HG03521 (cell line): ENCODE results near the gene SOX21.

Experiments
- ATAC-seq: cut with Tn5 transposase; IDR thresholded peaks from one replicate; pipeline ENCODE4 v1.9.1; 2021; ENCODE audit warnings: mild to moderate bottlenecking, moderate library complexity; ENCODE audit not compliant: unreplicated experiment

The SOX21 gene

DNA sequence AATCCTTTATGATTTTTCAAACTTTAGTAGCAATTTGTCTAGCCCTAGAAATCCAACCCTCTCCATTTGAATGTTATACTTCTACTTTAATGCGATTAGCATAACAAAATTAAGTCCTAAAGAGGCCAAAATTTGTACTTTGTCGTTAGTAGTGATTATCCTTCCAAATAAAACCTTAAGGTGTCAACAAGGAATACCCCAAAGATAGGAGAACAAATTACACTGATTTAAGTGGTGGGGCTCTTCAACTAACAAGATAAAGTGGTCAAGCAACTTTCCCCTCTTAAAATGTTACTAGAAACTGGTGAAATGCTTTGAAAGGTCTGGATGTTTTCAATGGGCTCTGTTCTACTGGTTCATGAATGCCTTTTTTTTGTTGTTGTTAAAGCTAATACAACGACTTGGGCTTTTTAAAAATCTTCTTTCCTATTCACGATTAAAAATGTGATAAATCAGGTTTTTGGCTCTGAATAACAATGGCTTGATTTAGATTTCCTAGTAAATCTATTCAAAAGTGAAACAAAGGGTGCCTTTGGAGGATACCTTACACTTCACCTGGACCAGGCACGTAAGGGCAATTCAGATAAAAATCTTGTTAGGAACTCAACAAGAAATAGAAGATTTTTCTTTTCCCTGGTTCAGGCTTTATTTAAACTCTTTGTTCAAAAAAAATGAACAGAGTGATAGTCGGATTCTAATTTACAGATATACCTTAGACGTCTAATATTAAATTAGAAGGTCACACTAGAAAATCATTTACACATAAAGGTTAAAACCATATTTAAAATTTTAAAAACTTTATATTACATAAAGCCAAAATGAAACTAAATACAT, 3.1 kb downstream of the SOX21 start:
- ATAC-seq, result no peak

DNA sequence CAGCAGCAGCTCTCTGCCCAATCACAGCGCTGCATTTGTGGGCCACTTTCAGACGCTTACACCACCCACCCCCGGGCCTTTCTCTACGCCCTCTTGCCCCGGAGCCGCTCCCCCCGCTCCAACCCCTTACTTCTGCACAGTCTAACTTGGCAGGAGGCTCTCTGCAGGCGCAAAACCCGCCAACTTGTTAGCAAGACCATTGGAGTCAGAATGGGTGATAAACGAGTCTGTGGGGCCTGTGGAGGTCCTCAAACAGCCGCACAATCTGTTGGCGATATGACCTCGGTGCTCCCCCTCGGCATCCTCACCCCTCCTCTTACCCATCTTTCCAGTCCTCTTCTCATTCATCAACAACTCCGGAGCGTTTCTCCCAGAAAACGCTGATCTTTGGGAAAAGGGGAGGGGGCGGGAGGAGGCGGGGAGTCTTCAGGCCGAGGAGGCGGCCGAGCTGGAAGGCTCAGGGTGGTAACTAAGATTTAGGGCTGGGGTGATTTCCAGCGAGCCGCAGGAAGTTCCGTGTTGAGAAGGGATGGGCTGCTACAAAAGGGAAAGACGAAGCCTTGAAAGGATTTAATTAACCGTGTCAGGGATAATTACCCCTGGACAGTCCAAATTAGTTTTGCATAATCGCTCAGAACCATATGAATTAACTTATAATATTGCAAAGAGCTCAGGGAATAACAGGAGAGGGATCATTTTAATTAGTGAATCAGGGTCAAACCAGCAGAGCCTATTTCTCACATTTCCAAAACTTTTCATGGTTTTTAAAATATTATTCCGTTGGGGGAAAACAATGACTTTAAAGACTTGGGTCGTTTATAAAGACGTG, 4.1 kb downstream of the SOX21 start:
- no peak for ATAC-seq

DNA sequence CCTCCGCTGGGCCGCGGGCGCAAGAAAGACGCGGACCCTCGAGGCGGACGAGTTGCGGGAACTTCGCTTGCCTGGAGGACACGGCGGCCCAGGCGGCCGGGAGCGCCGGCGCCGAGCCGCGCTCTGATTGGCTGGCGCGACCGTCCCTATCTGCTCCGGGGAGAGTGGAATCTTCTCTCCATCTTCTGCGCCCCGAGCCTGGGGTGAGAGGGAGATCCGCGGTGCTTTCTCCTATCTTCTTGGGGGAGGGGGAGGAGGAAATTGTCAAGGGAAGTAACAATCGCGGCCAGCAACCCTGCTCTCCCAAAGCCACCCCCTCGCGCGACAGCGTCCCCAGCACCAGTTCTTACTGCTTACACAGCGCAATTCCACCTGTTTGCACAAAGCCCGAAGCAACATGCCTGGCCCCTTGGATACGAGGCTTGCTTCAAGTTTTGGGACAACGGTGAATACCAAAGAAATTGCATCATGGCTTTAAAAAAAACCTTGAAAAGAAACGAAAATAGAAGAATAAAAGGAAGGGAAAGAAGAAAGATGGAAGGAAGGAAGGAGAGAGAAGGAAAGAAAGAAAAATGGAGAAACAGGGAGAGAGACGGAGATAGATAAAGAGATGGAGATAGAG, 4.8 kb downstream of the SOX21 start:
- no peak for ATAC-seq

DNA sequence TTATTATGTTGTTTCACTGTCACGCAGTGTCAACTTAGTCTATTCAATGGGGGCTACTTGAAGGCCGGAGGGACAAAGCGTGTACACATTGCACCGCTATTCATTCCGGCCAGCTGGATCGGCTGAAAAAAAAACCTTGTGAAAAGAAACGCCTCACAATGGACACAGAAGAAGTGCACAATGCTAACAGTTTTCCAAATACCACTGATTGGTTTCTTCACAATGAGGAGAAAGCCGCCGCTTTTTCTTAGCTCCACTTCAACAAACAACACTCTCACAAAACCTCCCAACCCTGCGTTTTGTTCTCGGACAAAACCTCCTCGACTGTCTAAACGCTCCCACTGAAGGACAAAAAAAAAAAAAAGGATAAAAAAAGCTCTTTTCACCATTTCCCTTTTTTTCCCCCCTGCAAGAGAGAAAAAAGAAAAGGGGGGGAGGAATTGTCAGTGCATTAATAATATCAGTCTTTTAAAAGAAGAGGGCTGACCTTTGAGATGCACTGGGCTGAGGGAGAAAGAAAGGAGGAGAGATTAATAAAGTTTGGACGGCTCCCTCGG, 5.4 kb downstream of the SOX21 start:
- no peak for ATAC-seq

DNA sequence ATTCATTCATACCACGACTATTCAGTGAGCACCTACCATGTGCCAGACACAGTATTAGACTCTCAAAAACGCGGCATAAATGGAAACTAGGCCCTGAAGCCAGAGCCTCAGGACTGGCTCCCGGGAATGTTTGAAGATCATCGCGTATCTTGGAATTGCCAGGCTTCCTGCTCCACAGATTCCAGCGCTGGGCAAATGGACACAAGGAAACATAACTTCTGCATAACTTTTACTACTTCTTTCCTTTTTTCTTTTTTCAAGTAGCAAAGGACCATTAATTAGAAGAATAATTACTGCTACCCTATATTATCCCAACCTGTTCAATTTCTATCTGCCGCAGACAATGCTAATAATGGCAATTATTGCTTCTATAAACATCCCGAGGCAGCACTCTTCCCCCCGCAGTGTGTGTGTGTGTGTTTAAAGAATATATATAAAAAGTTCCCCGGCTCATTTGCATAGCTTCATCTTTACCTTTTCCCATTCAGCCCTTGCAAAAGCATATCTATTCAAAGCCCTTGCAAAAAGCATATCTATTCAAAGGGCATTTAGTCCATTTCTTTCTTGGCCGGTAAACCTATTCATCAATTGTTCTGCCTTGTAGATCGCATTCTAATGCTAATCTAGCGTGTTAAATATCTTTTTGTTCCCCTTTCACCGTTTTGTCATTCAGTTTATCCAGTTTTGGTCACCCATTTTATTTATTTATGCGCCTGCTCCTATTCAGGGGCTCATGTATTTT, 6.1 kb downstream of the SOX21 start:
- ATAC-seq, result no peak

DNA sequence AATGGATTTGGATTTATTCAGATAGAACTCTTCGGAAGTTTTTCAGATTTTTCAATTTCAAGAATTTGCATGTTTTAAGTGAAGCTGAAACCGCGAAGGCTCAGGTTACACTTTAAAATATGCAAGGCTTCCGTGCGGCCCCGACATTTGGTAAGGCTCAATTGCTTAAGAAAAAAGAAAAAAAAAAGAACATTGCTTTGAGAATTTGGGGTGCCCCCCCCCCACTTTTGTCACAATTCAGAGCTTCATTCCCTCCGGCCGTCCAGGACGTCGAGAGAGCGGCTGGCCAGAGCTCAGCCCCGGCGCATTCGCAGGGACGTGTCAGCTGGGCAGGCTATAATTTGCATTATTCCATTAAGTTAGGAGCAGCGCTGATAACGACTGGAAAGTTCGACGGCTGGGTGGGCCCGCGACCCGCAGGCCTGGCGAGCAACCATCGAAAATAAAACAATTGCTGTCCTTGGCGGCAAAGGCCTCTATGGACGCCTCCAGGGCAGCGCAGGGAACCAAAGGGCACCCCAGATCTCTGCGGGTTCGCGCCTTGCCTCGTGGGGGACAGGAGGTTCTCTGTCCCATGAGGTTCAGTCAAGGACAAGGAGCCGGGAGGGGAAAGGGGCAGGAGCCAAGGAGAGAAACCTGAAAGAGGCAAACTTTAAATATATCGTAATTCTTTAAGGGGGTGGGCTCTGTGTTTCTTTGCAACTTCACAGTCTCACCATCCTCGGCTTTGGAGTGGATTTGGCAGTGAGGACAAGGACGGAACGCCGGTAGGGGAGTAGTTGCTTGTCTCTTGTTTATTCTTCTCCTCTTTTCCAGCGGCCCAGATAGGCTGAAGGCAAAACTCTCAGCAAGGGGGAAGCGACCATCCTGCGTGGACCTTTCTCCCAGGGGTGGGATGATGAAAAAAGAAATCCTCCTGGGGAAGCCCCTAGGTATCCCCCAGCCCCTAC, 7.0 kb downstream of the SOX21 start:
- ATAC-seq, result no peak

DNA sequence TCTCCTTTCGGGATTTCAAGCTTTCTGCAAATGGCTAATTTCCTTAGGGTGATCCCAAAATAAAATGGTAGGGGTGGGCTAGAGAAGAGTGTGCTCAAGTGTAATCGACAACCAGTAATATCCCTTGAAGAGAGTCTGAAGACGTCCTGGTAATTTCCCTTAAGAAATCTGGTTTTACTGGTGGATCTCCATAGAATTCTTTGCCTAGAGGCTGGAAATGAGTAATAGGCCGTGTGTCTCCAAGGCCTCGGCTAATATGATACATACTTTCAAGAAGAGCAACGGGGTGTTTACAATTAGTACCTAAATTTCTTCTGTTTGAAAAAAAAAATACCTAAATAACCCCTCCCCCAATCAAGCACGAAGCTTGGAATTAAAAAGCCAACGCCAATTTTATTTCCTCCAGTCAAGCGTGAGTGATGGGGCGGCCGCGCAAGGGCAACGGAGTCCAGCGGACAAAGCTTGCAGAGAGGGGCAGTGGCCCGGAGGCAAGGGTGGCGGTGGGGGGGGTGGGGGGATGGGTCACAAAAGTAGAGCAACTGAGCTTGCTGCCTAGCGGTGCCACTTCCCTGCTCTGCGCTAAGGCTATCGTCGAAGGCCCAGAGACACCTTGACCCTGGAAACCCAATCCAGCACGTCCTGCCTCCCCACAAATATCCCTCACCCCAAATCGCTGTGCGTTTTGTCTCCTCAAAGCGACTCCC, 7.8 kb downstream of the SOX21 start:
- ATAC-seq, result no peak

DNA sequence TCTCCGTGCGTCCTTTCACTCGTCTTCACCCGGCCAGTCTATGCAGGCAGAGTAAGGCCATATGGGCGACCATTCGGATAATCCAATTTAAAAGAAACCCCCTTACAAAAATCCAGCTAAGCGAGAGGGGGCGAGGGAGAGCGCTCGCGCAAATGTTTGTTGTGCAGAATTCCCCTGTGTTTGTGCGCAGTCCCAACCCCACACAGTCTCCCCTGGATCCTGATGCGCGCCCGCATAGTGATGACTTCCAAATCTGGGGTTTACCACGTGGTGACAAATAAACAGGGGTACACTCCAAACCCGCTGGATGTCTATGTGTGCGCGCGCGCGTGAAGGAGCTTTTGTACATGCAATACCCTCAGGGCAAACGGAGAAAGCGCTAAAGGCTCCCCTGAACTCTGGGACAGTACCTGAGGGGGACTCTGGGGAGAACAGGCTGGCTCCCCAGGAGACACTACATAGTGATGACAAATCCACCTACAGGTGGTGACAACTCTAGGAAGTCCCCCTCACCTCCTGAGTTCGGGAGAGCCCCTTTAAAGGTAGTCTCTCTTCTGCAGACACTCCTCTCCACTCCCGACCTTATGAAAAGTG, 8.5 kb downstream of the SOX21 start:
- ATAC-seq, result no peak

DNA sequence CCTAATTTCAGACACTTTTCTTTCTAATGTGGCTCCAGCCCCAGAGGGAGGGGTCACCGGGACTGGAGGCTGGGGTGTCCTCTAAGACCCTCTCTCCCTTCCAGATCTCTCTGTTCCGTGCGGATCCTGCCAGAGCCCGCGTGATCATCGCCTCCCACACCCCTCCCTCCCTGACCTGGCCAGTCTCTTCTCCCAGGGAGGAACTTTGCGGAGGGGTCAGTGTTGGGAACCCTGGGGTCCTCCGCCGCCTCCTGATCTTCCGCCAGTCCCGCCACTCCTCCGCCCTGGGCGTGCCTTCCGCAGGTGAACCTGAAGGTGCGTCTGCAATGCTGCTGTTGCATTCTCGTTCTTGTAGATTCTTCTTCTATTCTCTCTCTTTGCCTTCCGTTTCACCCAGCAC, 9.1 kb downstream of the SOX21 start:
- ATAC-seq, result no peak

DNA sequence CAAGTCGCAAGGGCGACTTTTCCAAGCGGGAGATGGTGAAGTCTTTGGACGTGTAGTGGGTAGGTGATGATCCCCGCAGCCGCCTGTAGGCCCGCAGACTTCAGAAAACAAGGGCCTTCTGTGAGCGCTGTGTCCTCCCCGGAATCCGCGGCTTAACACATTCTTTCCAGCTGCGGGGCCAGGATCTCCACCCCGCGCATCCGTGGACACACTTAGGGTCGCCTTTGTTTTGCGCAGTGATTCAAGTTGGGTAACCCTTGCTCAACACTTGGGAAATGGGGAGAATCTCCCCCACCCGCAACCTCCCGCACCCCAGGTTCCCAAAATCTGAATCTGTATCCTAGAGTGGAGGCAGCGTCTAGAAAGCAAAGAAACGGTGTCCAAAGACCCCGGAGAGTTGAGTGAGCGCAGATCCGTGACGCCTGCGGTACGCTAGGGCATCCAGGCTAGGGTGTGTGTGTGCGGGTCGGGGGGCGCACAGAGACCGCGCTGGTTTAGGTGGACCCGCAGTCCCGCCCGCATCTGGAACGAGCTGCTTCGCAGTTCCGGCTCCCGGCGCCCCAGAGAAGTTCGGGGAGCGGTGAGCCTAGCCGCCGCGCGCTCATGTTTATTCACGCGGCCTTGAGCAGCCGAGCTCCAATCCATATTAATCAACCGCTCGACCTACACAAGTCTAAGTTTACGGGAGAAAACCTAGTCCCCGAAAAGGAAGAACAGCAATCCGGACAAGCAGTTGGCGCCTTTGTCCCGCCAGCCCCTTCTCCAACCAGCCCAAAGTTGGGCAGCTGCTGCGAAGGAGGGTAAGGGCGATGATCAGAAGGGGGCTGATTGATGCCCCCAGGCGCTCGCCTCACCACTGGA, 9.9 kb downstream of the SOX21 start:
- no peak for ATAC-seq

DNA sequence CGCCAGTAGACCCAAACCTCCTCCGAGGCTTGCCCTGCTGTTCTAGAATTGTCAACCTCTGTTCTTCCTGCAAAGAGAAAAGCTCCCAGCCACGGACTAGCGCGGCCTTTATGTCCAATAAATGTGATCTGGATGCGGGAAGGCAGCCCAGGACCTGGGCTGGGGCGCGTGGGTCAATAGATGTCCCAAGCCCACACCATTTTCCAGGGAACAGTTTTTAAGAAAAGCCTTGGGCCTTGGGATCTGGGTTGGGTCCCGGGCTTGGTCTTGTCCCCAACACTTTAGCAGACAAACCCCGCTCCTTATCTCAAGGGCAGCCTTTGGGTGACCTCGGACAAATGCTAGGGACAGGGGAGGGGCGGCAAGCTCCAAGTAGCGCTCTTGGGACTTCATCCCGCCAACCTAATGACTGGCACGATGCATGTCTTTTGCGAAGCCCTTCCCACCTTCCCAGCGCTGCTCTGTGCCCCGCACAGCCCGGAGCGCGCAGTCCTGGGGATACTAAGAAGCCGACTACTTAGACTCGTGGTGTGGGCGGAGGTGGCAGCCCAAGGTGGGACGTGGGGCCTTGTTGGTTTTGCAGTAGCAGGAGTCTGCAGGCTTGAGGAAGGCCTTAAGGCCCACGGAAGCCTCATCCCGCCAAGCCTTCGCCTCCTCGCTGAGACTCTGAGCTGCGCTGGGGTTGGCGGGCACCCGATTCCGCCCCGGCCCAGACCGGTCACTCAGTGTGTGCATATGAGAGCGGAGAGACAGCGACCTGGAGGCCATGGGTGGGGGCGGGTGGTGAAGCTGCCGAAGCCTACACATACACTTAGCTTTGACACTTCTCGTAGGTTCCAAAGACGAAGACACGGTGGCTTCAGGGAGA, 10.8 kb downstream of the SOX21 start:
- no peak for ATAC-seq

DNA sequence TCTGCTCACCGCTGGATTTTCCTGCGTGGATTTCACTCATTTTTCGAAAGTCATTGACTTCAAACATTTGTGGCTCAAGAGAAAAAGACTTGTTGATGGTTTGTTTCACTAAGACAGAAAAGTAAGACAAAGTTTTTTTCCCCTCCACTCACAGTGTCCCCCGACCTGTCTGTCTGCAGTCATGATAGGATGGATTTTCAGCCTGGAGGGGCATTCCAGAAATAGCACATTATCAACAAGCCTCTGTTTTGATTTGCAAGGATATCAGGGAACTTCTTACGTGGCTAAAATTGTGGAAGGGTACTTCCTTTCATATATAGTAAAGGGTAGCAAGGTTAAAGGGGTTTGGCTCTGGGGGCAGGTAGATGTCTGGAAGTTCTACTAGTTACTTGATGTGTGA, 11.8 kb downstream of the SOX21 start:
- no peak for ATAC-seq

DNA sequence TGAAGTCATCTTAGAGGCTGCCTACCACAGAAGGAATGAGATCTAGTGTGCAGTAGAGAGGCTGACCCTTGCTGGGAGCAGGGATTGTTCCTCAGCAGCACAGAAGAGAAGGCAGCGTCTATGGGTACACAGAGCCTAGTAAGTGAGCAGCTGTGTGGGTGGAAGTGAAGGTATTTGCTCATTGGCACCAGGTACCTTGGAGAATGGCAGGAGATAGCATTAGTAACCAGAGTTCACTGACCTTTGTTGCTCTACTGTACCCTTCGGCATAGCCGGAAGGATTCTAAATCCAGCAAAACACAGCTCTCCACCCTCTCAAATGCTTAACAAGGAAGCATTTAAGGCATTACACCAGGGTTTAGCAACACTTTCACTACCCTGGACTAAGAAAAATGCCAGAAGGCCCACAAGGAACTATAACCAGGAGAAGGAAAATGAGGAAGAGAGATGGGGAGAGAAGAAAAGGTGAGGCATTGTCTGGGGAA, 12.3 kb downstream of the SOX21 start:
- ATAC-seq, result no peak

DNA sequence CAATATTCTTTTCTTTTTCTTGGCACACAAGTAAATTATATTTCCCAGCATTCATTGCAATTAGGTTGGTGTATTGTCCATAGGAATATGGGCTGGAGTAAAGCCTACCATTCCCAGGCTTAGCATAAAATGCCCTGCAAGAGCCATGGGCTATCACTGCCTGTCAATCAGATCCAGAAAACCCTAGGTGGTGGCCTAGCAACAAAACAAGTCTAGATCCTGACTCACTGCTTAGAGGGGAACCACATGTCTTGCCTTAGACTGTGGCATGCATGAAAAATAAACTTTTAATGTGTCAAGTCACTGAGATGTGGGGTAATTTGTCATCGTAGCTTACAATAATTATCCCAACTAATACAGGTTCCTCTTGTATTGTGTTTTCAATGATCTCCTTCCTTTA, 16.2 kb downstream of the SOX21 start:
- ATAC-seq, result no peak

DNA sequence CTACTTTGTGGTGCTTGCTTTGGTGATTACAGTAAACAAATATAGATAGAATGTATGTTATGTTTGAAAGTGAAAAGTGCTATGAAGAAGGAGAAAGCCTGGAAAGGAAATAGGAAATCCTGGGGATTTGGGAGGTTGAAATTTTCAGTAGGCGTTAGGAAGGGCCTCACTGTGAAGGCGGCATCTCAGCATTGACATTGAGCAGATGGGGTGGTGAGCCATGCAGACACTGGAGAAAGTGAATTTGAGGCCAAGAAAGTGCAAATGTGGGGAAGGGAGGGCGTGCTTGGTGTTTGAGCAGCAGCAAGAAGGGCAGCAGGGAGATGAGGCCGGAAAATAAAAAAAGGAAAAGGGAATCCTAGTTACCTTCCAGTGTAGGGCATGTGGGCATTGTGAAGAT, 20.3 kb downstream of the SOX21 start:
- ATAC-seq, result no peak

DNA sequence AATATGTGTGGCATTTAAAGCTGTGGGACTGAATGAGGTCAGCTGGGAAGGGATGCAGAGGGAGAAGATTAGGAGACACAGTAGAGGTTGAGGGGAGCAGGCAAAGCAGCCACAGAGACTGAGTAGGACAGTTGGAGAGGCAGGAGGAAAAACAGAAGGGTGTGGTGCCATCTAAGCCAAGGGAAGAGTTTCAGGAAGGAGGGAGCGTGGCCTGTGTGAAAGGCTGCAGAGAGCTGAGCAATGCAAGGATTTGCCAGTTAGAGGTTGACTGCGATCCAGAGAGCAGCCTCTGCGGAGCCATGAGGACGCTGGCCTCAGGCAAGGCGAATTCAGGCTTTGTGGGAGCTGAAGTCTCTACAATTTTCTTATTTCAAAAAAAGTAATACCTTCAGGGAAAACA, 28.9 kb downstream of the SOX21 start:
- no peak for ATAC-seq

DNA sequence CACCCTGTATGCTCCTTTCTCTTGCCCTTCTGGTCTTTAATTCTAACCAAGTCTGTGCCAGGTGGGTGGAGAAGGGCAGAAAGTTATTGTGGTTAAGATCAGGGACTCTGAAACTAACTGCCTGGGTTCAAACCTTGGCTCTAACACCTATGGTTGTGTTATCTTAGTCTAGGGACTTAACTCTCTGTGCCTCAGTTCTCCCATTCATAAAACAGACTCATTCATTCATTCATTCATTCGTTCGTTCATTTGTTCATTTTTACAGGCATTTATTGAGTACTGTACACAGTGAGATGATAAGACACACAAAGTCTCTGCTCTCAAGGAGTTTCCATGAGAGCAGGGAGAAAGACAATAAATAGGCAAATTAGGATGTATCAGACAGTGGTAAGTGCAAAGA, 30.1 kb downstream of the SOX21 start:
- no peak for ATAC-seq
